Activated CD8-positive, alpha-beta memory T cell treated with anti-CD3 and anti-CD28 coated beads, Interleukin-2, amount 50 U/mL, for 24 hours (primary cell): Measurements from ENCODE around the gene SRBD1.

Experiments used
- DNase-seq: peaks from one replicate; pipeline ENCODE4 v3.0.0-alpha.2; 2020; ENCODE audit errors: extremely low read depth

SRBD1 gene

DNA sequence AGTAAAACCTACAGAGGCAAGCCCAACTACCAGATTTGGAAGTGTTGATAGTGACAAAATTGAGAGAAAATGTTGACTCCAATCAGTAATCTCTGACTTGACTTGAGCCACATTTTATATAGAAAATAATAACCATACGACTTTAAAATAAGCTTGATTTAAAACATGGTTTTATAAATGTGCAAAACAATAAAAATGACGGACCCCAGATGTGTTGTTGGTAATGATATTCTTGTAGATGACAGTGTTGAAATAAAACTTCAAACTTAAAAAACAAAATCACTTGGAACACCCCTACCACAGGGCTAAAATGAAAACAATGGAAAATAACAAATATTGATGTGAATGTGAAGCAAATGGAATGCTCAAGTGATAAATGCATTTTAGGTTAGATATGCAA lies 188.1 kb downstream of the SRBD1 start:
- DNase-seq: no peak

DNA sequence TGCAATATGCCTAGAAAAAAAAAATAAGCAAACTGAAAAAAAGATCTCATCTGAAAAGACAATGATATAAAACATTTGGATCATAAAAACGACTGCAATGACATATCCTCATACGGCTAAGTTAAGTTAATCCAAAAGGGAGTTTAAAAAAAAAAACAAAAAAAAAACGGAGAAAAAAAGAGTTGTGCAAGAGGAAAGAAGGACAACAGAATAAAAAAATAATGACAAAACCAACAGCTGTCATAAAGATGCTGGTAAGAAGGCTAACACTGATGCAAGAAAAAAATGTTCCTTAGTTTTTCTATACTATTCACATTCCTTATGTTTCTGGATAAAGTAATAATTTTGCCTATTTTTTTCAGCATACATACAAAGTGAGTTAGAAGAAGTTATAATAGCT lies 192.5 kb downstream of the SRBD1 start:
- DNase-seq: no peak

DNA sequence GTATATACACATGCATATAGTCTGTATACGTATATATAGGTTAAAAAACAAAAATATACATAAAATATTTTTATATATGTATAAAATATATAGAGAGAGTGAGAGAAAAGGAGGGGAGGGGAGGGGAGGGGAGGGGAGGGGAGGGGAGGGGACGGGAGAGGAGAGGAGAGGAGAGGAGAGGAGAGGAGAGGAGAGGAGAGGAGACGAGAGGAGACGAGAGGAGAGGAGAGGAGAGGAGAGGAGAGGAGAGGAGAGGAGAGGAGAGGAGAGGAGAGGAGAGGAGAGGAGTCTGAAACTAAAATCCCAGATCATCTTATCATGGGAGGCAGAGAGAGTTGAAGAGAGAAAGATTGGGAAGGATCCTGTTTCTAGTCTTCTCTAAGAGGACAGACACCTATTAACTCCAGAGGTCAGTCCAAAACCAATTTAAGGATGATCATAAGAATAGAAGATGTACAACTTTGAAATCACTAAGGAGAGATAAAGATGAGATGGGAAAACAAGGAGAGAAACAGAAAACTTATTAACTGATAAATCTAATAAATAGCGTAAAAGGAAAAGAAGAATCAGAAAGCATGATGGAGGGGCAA lies 195.4 kb downstream of the SRBD1 start:
- no peak for DNase-seq

DNA sequence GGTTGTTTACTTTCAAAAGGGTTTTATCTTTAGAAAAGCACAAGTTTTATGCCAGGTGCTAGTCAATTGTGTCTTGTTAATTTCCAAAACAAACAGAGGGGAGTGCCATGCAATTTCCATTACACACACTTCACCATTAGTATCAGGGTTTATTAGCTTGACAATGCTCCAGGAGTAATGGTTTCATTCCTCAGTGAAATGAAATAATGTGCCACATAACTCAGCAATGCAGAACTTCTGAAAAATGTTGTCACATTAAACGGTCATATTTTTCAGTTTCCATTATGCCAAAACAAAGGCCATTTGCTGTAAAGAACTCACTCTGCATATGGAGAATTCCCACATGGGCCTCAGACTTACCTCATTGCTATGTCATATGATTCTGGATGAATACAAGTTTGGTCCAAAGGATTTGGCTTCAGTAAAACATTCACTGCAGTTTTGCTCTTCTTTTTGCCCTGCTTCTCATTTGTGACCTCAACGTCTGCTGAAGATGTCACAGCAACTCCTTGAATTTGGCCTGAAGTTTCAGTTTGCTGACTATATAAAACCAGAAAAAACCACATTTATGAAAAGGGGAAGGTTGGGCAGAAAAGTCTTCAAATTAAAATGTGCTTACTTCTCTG lies 198.2 kb downstream of the SRBD1 start:
- no peak for DNase-seq

DNA sequence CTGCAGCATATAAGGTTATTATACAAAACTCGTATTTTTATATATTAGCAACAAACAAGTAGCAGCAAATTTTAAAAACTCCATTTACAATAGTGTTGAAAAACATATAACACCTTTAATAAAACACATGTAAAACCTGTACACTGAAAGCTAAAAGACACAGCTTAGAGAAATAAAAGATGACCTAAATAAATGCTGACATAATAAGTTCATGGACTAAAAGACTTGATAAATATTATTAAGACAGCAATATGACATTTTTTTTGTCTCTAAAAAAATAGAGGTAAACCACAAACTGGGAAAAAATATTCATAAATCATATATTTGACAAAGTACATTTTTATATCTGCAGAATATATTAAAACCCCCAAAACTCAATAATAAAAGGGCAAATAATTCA lies 201.4 kb downstream of the SRBD1 start:
- no peak for DNase-seq

DNA sequence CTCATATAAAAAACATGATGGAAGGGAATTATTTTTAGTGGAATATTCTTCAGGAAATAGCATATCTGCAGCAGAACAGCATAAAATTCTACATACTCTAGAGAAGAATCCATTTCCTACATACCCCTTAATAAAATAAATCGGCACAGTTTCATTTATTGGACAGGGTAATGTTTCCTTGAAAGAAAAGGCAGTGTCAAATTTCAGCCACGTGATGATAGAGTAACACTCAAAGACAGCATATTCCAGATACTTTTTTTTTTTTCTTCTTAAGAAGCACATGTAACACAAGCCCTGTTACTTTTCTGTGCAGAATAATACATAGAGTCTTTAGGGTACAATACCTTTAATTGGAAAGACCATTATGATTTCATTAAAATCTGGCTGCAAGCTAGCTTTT lies 204.4 kb downstream of the SRBD1 start:
- DNase-seq: no peak

DNA sequence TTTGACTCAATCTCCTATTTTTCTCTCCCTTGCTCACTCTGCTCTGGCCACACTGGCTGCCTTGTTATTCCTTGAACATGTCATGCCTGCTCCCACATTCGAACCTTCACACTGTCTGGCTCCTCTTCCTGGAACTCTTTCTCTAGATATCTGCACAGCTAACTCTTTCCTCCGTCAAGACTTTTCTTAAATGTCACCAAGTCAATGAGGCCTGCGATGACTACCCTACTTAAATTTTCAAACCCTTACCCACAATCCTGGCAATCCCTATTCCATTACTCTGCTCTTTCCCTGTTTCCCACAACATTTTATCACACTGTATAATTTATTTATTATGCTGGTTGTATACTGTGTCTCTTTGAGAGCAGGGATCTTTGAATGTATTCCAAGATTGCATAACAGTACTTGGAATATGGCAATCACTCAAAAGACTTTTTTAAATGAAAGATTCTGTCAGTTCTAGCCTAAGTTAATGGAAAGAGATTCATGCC lies 206.2 kb downstream of the SRBD1 start:
- DNase-seq: no peak

DNA sequence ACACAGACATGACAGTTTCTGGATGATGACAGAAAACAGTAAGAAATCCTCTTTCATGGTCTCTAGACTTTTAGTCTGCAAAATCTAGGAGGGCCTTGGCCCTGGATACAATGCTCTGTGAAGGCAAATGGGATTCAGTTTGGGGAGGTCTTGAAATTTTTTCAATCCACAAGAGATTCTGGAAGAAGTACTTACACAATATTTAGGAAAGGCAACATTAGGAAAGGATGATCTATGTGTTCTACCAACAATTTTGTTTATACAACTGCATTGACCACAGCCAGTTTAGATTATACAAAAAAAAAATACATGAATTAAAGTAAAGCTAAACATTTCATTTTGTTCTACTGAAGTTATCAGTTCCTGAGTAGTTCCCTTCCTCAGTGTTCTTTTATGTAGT lies 208.0 kb downstream of the SRBD1 start:
- no peak for DNase-seq

DNA sequence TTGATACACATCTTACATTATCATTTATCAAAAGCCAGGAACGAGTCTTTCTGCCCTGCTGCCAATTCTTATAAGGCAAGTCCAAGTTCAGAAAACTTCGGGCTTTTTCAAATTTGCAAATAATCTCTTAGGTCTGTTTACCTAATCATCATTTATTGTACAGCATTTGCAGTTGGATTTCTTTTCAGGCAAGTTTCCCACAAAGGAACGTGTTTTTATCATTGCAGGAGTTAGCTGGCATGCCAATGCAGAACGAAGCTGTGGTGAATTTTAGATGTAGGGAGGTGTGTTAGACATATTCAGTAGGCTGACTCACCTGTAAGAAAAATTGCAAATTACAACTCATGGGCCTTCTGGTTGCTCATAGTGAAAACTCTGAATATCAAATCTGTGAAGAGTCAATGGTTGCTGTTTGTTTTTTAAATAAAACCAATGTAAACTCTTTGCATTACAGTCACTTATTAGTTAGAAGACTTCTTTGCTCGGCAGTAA lies 209.6 kb downstream of the SRBD1 start:
- no peak for DNase-seq

DNA sequence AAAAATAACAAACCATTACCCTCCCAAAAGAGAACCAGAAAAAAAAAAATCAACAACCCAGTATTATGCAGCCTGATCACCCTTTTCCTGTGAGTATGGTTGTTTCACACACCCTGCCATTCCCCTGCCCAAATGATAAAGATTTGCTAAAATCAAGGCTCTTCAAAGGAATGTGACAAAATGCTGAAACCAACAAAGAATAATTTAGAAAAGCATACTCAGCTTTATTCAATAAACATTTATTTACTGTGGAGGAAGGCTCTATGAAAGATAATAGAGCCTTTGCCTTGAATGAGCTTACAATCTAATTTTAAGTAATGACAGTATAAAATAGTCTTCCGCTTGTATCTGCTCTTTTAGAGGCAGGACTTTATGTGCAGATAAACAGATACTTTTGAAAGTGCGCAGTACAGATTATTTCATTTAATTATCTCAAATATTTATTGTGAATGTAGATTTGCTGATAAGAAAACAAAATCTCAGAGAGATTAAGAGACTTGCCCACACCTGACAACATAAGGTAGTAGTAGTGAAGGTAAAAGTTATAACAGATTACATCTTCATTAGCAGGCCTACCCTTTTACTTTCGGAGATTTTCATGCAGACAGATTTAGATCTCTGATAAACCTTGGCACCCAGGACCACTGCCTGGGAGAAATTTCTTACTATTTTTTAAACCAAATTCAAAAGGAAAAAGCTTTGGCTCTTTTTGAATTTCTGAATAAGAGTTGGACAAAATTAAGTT lies 211.9 kb downstream of the SRBD1 start:
- DNase-seq: no peak

DNA sequence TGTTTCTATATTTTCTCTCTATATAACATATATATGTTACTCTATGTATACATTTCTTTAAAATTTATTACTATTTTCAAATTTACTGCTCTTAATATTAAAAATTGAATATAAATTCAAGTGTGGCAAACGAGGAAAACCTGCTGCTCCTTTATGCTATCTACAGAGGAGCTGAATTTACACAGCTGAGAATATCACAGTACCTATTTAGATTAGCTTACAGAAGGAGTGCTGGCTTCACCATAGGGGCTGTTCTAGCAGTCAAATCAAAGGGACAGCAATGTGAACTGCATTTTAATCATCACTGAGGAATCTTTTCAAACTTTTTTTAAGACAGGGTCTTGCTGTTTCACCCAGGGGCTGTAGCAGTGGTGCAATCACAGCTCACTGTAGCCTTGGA lies 213.8 kb downstream of the SRBD1 start:
- no peak for DNase-seq

DNA sequence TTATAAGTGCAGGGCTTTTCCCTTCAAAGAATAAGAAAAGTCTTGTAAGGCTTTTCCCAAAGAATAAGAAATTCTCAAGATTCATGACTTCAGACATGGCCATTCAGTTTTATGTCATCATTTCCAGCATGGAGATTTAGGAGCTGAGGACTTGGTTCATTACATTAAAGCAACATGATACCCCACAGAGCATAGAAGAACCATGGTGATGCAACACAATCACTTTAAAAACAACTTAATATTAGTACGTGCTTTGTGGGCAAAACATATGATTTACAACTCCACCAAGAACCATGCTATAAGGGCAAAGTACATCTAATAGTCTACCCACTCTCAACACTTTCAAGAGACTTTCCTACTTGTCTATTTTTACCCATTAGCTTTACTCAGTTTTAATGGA lies 214.4 kb downstream of the SRBD1 start:
- DNase-seq: no peak

DNA sequence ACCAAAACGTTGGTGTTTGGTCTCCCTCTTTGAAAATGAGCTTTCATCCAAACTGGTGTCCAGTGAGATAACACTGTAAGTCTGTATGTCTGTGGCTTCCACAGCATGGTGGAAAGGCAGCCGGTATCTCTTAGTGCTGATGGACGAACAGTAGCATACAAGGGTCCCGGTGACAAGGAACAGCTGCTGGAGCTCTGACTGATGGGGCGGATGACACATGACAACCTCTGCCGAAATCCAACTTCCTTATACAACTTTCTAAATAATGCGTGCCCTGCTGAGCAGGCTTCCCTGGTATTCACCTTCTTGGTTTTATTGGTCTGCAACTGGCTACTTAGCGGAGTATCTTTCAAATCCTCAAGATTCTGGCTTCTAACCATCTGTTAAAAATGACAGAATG lies 216.2 kb downstream of the SRBD1 start:
- no peak for DNase-seq

DNA sequence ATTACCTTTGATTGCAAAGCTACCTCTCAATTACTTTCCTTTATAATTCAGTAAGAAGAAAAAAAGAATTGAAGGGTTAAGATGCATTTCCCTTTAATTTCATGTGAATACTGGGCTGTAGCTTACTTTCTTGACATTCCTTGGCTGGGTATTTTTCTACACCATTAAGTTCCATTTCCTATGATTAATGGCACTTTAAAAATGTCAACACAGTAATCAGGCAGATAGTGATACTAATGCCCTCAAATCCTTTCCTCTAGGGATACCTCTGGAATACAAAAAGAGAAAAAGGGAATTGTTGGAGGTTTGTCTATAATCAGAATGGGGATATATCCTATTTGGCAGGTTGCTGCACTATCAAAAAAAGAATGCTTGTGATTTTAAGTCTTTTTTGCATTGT lies 216.9 kb downstream of the SRBD1 start:
- no peak for DNase-seq

DNA sequence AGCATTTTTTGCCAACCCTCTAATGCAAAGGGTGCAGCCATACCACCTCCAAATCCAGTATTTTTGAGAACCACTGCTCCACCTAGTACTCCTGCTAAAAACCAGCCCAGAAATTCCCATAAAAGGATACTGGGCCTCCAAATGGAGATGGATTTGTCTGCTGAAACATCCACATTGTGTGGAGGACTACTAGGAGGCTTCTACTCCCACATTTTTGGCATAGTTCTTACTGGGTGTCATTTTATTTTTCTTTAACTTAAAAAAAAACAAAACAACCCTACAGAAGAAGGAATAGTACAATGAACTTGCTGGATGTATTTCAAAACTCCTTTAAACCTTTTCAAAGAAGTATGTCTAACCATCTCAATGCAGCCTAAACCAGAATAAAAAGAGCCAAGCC lies 219.2 kb downstream of the SRBD1 start:
- DNase-seq: no peak

DNA sequence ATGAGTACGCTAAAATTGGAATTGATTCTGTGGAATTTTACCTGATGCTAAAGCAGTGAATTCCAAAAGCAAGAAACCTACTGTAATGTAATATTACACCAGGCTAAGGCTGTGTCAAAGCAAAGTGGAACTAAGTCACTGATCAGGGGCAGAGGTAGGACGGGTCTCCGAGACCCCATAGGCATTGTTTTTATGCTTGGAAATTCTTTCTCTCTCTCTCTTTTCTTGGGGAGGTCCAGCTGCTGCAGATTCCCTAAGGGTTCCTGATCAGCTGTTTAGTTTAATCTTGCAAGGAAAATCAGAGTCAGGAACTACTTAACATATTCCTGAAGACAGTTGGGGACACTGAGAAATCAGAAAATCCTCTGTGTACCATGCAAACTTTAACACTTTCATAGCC lies 220.2 kb downstream of the SRBD1 start:
- no peak for DNase-seq

DNA sequence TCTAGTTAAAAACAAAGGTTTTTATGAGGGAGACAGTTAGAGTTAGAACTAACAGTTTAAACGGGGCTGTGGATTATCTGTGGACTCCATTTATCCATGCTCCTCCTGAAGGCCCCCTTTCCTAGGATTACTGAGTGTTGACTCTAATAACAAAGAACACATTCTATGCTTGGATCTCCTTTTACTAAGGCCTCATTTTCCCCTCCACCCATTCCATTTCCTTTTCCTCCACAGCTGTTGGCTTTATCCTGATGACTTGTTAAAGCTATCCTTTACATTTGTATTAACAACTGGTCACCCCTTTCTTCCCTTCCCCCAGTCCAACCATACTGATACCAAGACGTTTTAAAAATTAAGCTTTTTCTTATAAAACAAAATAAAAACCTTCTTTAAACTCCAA lies 220.6 kb downstream of the SRBD1 start:
- no peak for DNase-seq

DNA sequence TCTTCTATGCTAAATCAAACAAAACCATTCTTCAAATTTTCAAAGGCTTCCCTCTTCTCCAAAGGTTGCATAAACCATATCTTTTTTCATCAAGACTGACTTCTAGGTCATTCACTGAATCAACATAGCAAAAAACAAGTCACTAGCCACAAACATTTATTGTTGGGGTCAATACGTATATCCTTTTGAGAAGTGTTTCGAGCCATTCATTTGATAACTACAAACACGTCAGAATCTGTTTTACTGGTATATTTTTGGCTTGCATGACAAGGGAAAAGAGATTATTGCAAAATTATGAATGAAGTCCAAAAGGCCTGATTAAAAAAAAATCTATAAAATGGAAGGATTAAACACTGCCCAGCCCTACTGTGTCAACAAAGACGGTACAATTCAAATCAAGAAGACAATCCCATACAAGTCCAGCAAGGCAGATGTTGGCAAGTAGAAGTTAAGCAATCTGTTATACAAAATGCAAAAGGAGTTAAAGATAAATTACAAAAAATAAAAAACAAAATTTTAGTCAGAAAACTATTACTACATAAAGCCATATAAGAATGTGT lies 222.4 kb downstream of the SRBD1 start:
- no peak for DNase-seq

DNA sequence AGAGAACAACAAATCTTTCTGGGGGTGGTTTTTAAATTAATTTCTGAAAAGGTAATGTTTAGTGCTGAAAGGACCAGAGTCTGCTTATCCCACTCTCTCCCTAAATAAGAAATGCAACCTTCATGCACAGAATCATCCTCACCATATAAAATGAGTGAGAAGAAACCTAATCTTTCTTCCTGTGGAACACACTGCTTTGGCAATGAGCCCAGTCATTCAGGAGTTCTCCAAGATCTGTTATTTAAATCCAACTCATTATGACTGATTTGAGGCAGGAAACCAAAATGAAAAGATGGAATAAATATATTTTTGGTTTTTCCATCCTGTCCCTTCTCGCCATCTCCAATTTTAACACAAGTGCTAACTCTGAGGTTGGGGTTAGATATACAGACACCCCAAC lies 228.3 kb downstream of the SRBD1 start:
- no peak for DNase-seq

DNA sequence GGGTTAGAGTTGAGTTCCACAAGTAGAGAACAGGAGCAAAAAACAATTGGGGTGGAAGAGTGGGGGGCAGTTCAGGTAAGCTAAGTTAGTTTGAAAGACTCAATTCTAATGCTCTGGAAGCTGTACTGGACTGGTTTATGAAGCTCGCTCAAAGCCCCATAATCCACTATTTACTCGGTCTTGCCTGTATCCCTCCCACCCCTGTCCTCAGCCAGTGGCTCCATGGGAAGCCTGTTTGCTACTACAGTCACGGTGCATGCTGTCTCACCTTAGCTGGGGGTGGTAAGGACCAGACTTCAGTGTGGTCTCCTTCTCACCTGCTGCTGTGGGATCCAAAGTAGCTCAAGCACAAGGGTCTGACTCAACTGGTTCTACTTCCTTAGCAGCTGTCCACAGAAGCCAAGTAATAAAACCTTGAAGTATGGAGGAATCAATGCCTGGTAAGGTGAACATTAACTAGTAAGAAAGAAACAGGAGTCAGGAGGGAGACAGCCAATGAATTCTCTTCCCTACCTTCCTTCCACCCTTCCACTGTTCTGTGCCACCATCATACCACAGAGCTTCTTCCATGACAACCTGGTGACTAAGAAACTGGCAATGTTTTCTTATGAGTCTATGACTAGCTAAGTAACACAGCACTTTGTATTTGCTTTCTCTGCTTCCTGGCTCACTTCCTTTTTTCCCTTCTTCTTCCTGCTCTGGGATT lies 230.8 kb downstream of the SRBD1 start:
- no peak for DNase-seq

DNA sequence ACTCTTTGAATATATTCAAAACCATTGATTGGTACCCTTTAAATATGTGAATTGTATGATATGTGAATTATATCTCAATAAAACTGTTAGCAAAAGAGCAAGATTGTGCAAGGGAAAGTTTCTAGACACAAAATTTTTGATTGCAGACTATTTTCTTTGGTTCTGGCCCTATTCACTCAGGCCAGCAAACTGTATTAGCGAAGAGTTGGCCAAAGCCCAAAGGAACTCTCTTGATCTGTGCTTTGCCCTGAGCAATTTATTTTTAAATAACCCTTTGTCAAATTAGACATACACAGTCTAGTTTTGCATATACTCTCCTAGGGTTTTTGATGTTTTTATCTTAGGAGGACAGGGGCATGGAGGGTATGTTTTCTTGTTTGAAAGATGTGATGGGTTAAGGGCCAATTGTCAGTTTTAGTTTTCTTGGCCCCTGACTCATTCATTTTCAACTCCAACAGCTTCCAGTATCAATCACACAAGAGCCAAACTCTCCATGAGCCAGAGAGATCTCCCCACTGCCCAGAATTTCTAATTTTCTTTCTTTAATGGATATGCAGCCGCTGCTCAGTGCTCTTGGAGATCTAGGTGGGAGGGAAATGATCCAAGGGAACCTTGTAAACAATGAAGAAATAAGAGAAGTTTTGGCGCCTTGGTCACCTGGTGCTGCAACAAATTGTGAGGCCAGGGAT lies 231.5 kb downstream of the SRBD1 start:
- DNase-seq: no peak

DNA sequence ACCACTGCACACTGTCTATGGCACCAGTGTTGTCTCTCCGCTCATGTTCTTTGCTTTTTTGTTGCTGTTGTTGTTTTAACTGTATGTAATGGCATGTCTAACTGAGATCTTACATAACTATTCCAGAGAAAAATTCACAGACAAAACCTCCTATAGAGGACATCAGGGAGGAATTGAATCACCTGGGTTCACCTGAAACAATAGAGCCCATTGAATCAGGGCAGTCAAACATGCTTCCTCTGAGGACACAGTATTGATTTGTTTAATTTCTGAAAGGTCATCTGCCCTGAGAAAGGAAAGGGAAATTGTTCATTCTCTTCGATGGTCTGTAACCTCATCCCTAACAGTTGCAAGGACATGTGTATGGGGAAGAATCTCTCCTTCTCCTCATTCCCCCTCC lies 237.5 kb downstream of the SRBD1 start:
- DNase-seq: no peak
